GM21723 (cell line): ENCODE results near the gene MCUB.
"Not testable (repeated sequence)": the region's sequence is repeated elsewhere in the genome, so short reads cannot be mapped to it uniquely, and the experiment has no call there.

Experiments
- ATAC-seq: cut with Tn5 transposase; IDR thresholded peaks from one replicate; pipeline ENCODE4 v1.9.1; 2021; ENCODE audit warnings: mild to moderate bottlenecking, moderate library complexity; ENCODE audit not compliant: unreplicated experiment

Gene MCUB

DNA sequence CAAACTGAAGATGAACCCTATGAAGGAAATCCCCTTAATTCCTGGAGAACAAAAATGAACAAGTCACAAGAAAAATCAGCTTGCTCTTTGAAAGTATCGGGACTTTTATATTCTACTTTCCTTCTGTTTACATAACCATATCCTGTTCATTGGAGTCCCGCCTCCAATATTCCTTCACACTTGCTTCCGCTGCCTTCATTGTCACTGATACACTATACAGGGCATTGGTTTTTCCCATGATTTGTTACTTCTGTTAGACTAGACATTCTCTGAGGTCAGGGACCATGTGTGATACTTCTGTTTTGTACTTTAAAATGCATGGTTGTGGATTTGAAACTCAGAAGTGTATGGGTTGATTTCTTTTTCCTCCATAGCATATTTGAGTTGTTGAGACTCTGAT is 18.8 kb downstream of the MCUB start:
- ATAC-seq = no peak

DNA sequence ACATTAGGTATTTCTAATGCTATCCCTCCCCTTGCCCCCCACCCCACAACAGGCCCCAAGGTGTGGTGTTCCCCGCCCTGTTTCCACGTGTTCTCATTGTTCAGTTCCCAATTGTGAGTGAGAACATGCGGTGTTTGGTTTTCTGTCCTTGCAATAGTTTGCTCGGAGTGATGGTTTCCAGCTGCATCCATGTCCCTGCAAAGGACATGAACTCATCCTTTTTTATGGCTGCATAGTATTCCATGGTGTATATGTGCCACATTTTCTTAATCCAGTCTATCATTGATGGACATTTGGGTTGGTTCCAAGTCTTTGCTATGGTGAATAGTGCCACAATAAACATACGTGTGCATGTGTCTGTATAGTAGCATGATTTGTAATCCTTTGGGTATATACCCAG is 20.0 kb downstream of the MCUB start:
- not testable (repeated sequence) for ATAC-seq

DNA sequence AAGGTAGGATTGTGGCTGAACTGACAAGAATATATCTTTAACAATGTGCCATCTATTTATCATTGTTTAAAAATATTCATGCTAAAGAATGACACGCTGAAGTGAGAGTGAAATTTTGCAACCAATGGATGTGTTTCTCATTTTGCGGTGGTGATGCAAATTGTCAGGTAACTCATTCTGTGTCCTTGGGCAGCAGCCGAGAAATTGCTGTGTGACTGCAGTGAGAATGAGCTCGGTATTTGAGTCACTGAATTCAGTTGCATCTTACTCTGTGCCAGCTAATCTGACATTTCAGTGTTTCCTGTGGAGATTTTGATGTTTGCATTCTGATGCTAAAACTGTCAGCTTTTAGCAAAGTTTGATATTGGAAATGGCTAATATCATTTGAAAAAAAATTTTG is 28.1 kb downstream of the MCUB start:
- peak; percentile 99 for ATAC-seq

DNA sequence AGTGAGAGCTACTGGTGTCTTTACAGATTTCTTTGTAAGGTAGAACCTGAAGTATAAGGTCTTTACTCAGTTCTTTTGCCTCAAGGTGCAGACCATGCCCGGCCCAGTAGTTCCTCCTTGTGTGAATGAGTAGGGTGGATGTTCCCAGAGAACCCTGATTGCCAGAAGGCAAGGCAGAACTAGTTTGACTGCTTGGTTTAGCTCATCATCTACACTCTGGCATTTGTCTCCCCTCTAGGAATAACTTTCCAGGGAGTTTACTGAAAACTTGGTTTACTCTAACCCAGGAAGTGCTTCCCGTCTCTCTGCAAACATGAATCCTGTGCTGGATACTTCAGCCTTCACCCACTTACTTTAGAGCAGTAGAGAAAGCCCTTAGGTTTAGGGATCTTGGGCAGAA is 29.1 kb downstream of the MCUB start:
- ATAC-seq = no peak

DNA sequence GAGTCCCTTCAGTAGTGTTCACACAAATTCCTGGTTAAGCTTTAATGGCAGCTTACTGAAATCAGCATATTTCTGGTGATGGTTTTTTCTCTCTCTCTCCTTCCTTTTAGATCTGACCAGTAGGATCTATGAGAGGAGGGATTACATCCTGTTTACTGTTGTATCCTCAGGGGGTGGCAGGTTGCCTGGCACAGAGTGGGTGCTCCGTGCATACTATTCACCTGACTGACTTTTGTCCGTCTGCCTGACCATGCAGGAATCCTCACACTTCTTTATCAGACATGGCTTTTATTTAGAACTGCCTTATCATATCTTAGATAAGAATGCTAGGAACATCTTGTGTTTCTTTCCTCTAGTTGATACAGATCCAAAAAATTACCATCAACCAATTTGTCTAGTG is 29.6 kb downstream of the MCUB start:
- no peak for ATAC-seq

DNA sequence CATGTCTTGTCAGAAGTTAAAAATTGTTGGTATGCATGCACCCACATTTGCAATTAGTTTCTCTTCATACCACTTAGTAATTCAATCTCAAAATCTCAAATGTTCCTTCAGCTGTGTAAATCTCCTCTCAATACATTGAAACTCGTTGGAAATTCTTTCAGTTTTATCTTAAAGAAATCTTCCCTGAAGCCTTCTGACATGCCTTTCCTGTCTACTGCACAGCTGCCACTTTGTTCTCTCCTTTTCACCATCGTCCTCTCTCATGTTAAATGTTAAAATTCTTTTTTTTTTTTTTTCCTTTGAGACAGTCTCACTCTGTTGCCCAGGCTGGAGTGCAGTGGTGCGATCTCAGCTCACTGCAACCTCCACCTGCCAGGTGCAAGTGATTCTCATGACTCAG is 30.9 kb downstream of the MCUB start:
- ATAC-seq = no peak

DNA sequence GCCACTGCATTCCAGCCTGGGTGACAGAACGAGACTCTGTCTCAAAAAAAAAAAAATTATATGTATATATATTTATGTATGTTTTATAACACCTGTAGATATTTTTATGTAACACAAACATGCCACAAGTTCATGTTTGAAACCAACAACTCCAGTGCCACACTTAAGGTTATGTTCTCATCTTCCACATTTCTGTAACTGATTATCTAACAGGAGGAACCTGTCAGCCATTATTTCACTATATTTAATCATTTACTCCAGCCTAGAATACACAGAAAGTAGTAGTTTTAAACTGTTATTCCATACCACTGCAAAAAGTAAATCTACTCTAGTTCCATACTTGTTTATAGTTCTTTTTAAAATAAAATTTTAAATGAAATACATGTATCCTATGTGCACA is 32.3 kb downstream of the MCUB start:
- ATAC-seq = no peak

DNA sequence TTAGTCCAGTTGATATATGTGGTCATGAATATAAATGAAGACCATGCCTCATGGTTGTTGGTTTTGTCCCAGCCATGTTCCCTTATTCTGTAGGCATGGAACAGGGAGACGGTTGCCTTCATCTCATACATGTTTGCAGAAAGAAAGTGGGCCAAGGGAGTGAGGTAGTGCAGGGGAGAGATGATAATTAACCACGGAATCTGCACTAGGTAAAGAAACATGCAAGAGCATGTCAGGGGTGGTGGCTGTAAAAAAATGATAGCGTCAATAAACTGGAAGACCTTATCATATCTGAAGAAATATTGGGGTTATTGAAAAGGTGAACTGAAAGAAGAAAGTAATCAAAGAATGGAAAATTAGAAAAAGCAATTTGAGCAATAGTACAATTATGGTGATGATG is 35.1 kb downstream of the MCUB start:
- ATAC-seq = not testable (repeated sequence)

DNA sequence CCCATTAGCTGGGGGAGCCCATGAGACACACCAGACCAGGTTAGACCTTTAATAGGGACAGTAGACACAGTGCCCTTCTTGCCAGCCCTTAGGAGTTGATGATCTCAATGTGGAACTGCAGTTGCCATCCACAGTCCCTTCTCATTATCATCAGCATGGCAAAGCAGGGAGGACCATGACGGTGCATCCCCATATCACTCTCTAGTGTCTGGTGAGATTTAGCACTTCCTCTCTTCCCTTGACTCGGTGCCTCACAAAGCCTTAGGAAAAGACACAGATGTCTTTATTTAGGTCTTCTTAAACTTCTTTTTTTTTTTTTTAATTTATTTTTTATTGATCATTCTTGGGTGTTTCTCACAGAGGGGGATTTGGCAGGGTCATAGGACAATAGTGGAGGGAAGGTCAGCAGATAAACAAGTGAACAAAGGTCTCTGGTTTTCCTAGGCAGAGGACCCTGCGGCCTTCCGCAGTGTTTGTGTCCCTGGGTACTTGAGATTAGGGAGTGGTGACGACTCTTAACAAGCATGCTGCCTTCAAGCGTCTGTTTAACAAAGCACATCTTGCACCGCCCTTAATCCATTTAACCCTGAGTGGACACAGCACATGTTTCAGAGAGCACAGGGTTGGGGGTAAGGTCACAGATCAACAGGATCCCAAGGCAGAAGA is 36.5 kb downstream of the MCUB start:
- ATAC-seq = not testable (repeated sequence)

DNA sequence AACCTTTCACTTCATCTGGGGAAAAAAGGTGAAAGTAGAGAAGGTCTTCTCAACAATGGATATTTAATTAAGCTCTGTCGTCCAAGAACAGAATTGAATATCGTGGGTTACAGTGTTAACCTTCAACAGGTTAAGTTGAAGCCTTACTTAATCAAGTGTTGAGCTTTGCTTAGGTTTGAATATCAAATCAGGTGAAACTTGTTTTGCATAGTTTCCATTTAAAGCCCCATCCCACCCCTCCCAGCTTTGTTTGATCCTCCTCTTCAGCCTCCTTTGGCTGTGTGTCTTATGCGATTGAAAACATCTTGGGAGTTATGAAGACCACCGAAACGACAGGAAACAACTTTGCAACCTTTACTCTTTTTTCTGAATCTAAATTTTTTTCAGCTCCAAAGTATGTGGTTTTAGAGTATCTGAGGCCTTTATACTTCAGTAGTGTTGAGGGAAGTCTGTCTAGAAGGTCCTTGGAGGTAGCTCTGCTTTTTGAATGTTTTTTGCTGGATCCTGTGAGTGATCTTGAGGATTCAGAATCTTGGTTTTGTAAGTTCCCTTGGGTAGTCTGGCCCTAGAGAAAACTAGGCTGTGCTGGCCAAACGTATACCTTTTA is 39.1 kb downstream of the MCUB start:
- ATAC-seq = no peak

DNA sequence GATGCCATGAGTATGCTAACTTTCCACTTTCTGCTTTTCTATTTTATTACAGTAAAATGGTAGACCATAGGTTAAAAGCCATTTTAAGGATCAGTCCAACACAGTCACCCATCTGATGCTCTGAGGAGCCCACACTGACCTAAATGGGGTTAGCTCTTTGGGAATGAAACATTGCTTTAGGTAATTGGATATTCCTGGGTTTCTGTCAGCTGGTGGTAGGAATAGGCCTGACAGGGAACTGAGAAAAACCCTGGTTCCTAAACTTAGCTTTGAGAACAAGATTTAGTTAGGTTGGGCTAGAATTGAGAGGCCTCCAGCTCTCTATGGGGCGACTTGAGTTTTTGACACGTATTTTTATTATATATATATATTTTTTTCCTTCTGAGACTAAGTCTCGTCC is 40.4 kb downstream of the MCUB start:
- no peak for ATAC-seq

DNA sequence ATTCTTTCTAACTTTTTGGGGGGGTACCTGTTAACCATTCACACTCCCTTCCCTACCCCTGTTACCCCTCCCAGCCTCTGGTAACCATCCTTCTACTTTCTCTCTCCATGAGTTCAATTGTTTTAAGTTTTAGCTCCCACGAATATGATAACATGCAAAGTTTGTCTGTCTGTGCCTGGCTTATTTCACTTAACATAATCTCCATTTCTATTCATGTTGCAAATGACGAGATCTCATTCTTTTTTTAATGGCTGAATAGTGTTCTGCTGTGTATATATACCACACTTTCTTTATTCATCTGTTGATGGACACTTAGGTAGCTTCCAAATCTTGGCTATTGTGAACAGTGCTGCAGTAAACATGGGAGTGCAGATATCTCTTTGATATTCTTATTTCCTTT is 41.3 kb downstream of the MCUB start:
- ATAC-seq = no peak

DNA sequence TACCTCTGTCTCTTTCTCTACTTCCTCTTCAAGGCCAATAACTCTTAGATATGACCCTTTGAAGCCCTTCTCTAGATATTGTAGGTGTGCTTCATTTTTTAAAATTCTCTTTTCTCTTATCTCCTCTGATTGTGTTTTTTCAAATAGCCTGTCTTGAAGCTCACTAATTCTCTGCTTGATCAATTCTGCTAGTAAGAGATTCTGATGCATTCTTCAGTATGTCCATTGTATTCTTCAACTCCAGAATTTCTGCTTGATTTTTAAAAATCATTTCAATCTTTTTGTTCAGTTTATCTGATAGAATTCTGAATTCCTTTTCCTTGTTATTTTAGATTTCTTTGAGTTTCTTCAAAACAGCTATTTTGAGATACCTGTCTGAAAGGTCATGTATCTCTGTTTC is 47.9 kb downstream of the MCUB start:
- no peak for ATAC-seq

DNA sequence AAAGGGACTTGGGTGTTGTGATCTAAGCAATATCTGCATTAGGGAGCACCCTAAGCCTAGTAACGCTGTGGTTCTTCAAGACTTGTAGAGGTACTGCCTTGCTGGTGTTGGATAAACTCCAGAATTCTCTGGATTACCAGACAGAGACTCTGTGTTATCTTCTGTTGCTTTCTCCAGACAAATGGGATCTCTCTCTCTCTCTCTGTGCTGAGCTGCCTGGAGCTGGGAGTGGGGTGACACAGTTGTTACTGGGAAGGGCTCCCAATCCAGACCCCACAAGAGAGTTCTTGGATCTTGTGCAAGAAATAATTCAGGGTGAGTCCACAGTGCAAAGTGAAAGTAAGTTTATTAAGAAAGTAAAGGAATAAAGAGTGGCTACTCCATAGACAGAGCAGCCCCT is 48.8 kb downstream of the MCUB start:
- ATAC-seq = no peak

DNA sequence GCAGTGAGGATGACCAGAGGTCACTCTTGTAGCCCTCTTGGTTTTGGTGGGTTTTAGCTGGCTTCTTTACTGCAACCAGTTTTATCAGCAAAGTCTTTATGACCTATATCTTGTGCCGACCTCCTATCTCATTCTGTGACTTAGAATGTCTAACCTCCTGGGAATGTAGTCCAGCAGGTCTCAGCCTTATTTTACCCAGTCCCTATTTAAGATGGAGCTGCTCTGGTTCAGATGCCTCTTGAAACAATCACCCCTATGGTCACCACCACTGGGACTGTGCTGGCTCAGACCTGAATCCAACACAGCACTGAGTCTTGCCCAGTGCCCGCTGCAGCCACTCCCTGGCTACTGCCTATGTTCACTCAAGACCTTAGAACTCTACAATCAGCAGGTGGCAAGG is 49.4 kb downstream of the MCUB start:
- no peak for ATAC-seq

DNA sequence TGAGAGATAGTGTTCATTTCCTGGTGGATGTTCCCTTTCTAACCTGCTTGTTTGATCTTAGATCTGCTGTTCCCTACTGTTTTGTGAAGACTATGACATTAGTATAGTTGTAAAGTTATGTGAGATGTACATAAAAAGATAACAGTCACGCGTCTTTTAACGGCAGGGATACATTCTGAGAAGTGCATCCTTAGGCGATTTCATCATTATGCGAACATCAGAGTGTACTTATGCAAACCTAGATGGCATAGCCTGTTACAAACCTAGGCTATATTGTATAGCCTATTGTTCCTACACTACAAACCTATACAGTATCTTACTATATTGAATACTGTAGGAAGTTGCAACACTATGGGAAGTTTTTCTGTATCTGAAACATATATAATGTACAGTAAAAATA is 50.4 kb downstream of the MCUB start:
- ATAC-seq = no peak

DNA sequence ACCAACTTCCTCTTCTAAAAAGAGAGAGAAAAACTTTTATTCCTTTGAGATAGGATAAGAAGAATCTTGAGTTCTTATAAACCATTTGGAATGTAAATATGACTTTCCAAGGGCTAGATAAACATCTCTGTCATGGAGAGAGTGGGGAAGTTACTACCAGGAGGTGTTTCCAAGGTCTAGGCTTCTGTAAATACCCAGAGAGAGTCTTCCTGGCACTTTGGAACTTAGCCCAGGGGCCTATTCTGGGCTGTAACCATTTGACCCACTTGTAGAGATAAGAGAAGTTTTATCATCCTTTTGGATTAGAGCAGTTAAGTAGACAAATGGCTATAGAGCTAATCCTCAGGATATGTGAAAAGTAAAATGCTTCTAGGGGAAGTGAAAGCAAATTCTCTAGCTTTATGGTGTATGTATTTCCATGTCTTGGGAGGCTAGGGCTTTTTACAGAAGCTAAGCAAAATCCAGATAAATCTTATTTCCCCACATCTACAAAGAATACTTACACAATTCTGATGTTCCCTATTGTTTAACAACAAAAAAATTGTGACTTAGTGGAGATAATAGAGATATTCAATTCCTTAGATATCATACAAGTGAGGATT is 51.1 kb downstream of the MCUB start:
- no peak for ATAC-seq

DNA sequence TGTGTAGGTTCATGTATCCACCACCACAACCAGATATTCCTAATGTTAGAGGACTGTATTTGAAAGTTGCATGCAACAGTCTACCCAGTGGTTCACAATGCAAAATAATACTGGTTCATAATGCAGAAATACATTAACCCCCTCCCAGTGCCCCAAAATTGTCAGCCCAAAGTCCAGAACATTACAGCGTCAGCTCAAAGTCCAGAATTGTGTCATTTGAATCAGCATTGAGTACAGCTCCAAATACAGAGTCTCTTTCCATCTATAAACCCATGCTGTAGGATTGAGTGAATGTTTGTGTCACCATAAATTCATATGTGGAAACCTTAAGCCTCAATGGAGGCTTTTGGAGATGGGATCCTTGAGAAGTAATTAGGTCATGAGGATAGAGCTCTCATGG is 54.0 kb downstream of the MCUB start:
- ATAC-seq = no peak

DNA sequence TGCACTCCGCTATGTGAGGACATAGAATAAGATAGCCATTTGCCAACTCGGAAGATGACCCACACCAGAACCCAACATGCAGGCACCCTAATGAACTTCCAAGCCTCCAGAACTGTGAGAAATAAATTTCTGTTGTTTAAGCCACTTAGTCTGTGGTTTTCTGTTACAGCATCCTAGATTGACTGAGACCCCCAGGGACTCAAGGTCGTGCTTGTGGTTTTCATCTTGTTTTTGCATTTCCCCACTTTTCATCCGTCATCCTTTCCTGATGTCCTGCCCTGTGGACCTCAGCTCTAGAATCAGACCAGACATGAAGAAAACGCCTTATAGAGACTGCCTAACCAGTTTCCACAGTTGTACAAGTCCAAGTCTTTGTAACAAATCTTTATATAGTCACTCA is 54.4 kb downstream of the MCUB start:
- ATAC-seq = no peak

DNA sequence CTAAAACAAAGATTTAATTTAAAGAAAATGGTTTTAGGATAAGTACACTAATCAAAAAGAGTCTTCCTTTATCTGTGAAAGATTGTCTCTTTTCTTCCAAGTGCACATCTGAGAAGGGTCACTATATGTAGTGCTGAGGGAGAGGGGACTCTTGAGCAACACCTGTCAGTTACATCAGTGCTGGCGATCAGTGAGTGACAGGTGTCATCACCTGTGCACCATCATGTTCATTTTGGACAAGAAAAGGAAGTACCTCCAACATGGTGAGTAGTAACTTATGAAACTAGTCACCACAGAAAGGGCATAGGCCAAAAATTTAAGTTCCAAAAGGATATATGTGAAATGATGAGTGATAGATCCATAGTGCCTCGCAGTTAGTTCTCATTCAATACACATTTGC is 55.7 kb downstream of the MCUB start:
- ATAC-seq = no peak

DNA sequence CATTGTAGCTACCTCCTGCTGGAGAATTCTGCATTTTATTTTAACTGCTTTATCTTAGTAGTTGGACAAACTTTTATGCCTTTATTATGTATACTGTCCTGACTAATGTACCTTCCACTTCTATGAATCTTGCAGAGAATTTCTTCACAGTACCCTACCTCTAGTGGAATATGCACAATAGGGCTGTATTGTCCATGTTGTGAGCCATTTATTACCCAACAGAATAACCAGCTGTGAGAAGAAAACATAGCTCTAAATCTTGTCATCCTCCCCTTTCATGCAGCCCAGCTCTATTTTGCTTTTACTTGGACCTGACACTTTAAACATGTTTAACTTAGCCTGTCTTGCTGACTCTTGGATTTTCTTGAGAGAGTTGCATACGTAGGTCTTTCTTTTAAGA is 56.2 kb downstream of the MCUB start:
- no peak for ATAC-seq

DNA sequence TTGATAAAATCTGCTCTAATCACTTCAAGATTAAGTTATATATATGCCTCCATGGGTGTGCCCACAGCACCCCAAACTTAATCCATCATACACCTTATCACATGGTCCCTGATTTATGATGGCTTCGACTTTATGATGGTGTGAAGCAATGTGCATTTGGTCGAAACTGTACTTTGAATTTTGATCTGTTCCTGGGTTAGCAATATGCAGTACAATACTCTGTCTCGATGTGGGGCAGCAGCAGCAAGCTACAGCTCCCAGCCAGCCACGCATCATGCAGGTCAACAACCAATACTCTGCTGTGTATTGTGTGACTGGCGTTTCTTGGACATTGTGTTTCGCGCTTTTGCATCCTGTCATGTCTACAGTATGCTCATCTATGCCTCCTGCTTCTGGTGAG is 62.6 kb downstream of the MCUB start:
- ATAC-seq = no peak

DNA sequence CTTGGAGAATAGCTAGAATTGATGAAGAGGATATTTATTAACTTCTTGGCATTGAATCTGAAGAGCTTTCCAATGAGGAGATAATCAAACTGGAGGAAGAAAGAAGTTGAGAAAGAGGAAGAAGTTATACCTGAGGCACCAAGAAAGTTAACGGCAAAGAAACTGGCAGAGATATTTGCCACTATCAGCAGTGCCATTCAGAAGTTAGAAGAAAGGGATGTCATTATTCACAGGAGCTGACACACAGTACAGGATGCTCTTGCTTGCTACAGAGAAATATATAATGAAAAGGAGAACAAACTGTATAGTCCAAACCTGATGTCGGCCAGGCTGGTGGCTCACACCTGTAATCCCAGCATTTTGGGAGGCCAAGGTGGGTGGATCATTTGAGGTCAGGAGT is 64.5 kb downstream of the MCUB start:
- no peak for ATAC-seq
